Astrocyte of the hippocampus (primary cell): ENCODE data around the gene ST3GAL4.
"Not testable (repeated sequence)": the region's sequence is repeated elsewhere in the genome, so short reads cannot be mapped to it uniquely, and the experiment has no call there.

Source experiments
- DNase-seq: peaks from one replicate; pipeline ENCODE4 v3.0.0; 2011; ENCODE audit warnings: low read depth, low spot score

Gene ST3GAL4

GRCh38 chr11:126385991-126386728 lies 30.7 kb downstream of the ST3GAL4 start:
- no peak for DNase-seq

GRCh38 chr11:126386729-126387071 lies 31.2 kb downstream of the ST3GAL4 start:
- DNase-seq: not testable (repeated sequence)

DNA sequence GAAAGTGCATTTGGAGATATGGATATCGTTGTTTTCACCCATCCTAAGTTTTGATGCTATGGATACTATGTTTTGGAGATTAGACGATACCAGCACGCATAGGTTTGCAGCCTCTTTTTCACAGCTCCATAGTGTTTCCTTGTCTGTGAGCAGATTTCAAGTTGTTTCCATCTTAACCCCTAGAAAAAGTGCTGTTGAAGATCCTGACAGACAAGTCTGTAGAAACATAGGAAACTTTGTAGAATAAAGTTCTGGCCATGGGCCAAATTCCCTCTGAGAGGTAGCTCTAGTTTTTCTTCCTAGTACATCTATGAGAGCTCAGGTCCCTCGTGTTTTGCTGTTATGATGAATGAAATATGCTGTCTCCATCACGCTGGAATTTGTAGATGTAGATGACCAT lies 32.4 kb downstream of the ST3GAL4 start:
- DNase-seq: no peak

DNA sequence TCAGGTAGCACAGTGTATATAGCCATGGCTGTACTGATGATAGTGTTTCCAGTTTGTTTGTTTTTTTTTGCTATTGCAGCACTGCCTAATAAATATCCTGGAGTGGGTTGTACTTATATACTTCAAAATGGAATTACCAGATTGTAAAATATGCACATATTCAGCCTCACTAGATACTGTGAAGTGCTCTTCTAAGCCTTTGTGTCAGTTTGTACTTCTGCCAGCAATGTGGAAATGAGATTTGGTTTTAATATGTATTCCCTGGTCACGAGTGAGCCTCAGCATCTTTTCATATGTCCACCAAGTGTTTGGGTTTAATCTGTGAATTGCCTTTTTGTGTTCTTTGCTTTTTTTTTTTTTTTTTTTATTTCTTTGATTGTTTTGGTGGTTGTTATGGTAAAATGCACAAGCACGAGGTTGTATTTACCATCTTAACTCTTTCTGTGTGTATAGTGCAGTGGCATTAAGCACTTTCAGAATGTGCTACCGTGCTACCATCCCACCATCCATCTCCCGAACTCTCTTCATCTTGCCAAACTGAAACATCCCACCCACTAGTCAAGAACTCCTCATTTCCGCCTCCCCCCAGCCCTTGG lies 34.9 kb downstream of the ST3GAL4 start:
- no peak for DNase-seq

- no peak for DNase-seq
These were observed 35.9 kb downstream of the ST3GAL4 start for GRCh38 chr11:126391286-126391954.

DNA sequence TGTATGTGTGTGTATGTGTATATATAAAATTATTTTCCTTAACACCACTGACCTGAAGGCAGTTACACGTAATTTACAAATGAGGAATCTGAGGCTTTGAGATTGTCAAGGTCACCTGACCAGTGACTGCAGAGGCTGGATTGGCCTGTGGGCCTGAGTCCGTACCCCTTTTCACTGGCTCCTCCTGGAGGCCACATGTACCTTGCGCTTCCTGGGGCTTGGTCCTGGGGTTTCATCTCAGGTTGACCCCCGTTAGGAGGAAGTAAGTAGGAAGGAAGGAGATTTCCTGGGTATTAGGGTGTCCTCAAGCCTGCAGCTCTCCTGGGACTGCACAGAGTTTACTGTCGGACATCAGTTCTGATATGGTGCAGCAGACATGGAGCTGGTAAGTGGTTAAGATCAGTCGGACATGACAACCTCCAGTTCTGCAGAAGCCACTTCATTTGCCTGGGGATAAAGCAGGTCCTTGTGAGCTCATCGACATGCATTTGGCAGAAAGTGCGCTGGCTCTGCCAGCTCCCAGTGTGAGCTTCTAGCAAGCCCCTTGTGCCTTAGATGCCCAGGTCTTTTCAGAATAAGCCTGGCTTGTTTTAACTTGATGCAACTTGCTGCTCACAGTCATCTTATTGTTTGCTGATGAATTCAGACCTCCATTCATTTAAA lies 36.6 kb downstream of the ST3GAL4 start:
- peak; percentile 31 for DNase-seq

DNA sequence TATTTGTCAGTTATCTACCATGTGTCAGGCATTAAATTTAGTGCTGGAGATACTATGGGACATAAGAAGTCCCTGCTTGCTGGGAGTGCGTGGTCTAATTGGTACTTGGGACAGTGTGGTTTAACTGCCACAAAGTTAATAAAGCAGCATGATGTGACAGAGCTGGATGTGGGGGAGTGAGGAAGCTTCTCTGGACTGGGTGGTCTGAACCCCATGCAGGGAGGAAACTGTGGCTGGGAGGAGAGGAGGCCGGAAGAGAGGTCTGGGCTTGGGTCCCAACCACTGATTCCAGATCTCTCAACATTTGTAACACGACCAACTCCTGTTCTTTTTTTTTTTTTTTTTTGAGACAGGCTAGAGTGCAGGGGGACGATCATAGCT lies 37.1 kb downstream of the ST3GAL4 start:
- DNase-seq: no peak

GRCh38 chr11:126393143-126393542 lies 37.7 kb downstream of the ST3GAL4 start:
- DNase-seq: no peak

DNA sequence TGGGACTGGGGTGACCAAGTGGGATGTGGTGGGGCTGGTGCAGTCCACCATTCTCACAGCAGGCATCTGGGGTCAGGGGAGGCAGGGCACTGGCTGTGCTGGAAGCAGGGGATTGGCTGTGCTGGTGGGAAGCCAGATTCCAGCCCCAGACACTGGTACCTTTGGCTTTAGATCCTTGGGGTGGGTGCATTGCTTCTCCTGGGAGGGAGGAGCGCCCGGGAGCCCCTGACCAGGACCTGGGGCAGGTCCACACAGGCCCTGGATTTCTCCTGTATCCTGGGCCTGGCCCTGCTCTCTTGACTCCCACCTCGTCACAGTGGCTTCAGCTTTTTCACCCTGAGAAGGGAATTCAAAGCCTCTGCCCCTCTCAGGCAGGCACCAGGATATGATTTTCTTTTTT lies 38.5 kb downstream of the ST3GAL4 start:
- no peak for DNase-seq

DNA sequence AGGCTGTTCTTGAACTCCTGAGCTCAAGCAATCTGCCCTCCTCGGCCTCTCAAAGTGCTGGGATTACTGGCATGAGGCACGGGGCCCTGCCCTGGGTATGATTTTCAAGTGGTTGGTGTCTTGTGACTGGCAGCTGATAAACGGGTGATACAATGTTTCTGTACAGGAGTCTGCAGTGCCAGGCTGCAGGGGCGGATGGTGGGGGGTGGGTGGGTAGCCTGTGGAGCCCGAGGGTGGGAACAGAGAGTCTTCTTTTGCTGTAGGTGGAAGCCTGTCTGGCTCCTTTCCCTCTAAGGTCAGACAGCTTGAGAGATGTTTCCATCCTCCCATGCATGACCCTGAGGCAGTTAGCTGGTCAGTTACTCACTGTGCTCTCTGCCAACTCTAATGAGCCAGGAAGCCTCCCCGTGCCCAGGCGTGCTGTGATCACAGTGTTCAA lies 39.2 kb downstream of the ST3GAL4 start:
- DNase-seq: not testable (repeated sequence)

DNA sequence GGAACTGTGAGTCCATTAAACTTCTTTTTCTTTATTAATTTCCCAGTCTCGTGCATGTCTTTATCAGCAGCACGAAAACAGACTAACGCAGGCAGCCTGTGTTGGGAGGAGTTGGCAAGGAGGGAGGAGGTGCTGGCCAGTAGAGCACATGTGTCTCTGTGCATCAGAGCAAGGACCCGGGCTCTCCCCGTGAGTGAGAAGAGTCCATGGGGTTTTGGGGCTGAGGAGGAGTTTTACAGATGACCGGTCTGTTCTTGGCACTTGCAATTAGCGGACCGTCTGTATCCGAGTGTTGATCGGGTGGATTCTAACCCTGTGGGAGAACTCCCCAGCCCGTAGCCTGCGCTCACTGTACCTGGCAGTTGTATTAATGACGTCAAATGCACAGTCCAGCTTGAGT lies 40.3 kb downstream of the ST3GAL4 start:
- DNase-seq: not testable (repeated sequence)

- DNase-seq: not testable (repeated sequence)
These were observed 40.8 kb downstream of the ST3GAL4 start for GRCh38 chr11:126396266-126396665.

- no peak for DNase-seq
These were observed 41.5 kb downstream of the ST3GAL4 start for GRCh38 chr11:126396965-126397364.

DNA sequence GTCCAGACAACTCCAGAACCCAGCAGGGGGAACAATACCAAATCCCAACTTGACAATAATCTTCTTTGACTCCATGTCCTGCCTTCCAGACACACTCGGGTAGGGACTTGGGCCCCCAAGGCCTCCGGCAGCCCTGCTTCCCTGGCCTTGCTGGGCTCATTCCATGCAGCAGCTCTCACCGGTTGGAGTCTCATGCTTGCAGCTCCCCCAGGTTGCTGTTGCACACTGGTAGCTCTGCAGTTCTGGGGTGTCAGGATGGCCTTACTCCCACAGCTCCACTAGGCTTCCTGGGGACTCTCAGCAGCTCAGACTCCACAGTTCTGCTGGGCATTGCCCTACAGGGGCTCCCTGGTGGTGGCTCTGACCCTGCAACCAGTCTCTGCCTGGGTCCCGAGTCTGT lies 42.8 kb downstream of the ST3GAL4 start:
- DNase-seq: no peak

DNA sequence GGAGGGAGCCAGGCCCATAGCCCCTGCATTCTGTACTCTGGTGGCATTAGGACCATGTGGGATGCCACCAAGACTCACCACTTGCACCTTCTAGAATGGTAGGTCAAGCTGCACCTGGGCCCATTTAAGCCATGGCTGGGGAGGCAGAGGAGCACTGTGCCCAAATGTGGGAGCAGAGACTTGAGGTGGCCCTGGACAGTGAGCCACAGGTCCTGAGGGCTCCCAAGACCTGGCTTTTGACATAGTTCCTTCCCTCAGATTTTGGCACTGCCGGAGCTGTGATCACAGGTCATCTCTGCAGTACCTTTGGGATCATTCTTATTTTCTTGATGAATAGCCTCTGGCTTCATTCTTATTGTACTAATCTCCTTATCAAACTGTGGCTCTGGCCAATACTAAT lies 43.2 kb downstream of the ST3GAL4 start:
- DNase-seq: no peak

DNA sequence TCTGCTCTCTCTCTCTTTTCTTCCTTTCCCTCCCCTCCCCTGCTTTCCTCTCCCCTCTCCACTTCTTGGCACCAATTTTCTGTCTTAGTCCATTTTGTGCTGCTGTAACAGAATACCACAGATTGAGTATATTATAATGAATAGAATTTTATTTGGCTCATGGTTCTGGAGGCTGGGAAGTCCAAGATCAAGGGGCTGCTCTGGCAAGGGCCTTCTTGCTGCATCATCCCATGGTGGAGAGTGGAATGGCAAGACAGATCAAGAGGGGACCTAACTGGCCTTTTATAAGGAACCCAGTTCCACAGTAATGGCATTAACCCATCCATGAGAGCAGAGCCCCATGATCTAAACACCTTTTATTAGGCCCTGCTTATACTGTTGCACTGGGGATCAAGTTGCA lies 44.5 kb downstream of the ST3GAL4 start:
- DNase-seq: no peak

- DNase-seq: no peak
These were observed 45.0 kb downstream of the ST3GAL4 start for GRCh38 chr11:126400479-126400878.

DNA sequence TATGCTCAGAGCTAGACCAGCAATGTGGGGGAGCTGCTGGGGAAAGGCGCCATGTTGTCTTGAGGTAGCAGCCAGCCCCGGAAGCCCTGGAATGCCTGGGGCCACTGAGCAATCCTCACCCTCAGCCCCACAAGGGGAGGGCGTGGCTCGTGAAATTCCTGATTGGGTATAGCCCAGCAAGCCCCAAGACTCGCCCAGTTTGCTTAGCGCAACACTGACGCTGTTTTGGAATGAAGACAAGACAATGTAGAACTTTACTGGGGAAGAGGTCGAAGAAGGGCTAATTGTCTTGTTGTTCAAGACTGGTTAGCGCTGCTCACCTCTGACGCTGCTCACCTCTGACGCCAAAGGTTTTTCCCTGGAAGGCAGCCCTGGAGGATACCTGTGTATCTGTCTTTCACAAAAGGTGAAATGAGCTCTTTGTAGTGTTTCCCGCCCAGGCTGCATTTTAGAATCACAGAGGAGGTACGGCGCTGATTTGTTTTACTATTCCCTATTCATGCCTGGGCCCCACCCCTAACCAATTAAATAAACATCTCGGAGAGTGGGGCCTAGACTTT lies 47.6 kb downstream of the ST3GAL4 start:
- no peak for DNase-seq

GRCh38 chr11:126403658-126404057 lies 48.2 kb downstream of the ST3GAL4 start:
- no peak for DNase-seq

GRCh38 chr11:126404367-126404766 lies 48.9 kb downstream of the ST3GAL4 start:
- no peak for DNase-seq

- DNase-seq: no peak
These were observed 49.9 kb downstream of the ST3GAL4 start for GRCh38 chr11:126405374-126405773.

GRCh38 chr11:126405906-126406305 lies 50.4 kb downstream of the ST3GAL4 start:
- DNase-seq: no peak
